NCI-H1694 (cell line): ENCODE measurements around the gene RSL24D1.
"Not testable (repeated sequence)": the region's sequence is repeated elsewhere in the genome, so short reads cannot be mapped to it uniquely, and the experiment has no call there.

ENCODE experiments used
- DNase-seq: peaks from one replicate; lab custom pipeline; 2025; lab: John Stamatoyannopoulos, UW

Gene RSL24D1

GRCh38 chr15:55204464-55204863, 7.7 kb upstream of the RSL24D1 start:
- no peak for DNase-seq

- no peak for DNase-seq
These were observed 5.5 kb upstream of the RSL24D1 start for GRCh38 chr15:55202206-55202605.

DNA sequence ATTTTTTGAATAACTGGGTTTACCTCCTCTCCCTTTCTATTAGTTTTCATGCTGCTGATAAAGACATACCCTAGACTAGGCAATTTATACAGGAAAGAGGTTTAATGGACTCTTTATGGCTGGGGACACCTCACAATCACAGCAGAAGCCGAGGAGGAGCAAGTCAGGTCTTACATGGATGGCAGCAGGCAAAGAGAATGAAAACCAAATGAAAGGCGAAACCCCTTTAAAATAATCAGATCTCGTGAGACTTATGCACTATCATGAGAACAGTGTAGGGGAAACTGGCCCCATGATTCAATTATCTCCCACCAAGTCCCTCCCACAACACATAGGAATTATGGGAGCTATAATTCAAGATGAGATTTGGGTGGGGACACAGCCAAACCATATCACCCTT, 2.0 kb upstream of the RSL24D1 start:
- no peak for DNase-seq

GRCh38 chr15:55197719-55198118, 978 bp upstream of the RSL24D1 start:
- DNase-seq = no peak

- DNase-seq = no peak
These were observed 593 bp upstream of the RSL24D1 start for GRCh38 chr15:55197362-55197705.

- DNase-seq = no peak
These were observed 745 bp downstream of the RSL24D1 start for GRCh38 chr15:55195996-55196395.

GRCh38 chr15:55194256-55194655, 2.5 kb downstream of the RSL24D1 start:
- no peak for DNase-seq

DNA sequence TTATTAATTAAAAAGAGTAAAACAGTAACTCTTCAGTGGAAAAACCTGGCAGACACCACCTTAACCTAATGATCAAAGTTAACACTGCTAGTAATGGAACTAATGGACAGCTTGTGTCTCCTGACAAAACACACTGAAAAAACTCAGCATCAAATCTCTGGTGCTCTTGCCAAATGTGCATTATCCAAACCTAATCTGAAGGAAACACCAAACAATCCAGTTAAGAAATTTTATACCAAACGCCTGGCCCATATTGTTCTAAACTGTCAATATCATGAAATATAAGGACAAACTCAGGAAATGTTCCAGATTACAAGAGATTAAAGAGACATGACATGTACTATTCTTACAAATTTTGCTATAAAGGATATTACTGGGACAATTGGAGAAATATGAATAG, 10.4 kb downstream of the RSL24D1 start:
- no peak for DNase-seq

DNA sequence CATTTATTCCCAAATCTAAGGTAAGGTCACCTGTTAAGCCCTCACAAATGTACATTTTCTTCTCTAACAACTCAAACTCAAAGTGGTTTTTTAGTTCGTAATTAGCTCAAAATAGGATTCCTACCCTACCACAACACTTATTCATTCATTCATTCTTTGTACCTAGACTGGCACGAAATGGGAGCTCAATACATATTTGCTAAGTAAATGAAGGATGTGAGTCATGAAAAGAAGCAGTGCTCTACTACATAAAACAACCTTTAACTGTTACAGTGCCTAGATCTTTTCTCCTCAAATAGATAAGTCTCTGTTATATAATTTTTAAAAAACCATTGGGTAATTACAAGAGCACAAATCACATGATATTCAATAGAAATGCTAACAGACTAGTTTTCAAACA, 13.1 kb downstream of the RSL24D1 start:
- no peak for DNase-seq

GRCh38 chr15:55179141-55179540, 17.6 kb downstream of the RSL24D1 start:
- no peak for DNase-seq

DNA sequence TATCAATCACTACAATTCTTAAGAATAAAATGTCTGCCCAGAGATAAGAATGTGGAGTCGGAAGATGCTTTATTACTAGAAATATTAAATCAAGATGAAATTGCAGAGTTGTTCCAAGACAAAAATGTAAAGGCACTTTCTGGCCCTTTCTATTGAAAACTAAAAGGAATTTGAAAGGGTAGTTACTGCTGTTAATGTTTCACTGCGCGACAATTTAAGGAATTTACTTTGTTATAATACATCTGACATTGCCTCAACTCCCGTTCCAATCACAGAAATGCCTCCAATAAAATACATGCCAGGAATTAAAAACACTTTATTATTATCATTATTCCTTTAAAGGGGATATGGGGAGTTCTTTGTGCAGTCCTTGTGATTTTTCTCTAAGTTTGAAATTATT, 26.4 kb downstream of the RSL24D1 start:
- no peak for DNase-seq

DNA sequence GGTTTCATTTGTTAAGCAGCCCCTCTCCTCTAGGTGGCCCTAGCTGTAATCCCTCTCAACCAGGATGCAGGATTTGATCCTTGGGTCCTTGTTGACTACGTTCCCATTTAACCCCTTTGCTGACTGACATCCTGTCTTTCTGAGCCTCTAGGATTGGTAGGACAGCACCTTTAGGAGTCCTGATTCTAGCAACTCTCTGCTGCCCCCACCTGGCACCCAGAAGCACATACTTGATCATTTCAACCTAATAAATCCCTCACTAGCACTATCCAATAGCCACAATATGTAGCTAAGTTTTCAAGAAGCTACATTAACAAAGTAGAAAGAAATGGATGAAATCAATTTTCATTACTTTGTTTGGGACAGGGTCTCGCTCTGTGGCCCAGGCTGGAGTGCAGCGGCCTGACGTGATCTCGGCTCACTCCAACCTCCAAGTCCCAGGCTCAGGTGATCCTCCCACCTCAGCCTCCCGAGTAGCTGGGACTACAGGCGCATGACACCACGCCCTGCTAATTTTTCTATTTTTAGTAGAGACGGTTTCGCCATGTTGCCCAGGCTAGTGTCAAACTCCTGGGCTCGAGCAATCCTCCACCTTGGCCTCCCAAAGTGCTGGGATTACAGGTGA, 28.3 kb downstream of the RSL24D1 start:
- DNase-seq = peak; percentile 59

DNA sequence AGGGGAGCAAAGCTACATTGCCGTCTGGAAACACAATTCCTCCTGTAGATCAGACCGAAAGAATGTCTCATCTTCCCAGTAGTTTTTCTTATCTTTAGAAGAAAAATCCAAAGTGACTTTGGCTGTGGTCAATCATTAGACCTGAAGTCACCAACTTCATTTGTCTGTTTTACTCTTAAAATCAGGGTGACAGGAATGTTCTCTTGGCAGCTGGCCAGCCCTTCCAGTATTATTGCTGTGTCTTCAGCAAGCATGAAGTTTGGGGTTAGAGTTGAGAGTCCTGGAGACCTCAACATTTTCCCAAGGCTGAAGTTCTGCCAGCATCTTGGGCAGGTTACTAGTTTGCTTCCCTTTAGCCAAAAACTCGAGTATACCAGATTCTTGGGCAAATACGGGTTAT, 32.5 kb downstream of the RSL24D1 start:
- DNase-seq = no peak

DNA sequence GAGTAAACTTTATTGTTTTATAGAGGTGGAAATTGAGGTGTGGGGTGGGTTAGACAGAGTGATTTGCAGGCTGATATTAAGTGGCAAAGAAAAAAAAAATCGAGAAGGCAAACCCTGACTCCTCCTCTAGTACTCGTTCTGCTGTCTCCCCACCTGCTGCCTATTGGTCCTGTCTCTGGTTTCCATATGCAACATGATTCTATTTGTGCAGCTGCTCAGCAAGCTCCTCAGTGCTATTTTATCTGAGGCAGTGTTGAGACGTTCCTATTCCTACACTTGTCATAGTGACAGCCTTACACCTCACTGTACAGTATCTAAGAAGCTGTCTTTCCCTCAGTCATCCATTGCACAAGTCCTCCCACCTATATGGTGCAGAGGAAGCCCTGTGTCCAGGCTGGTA, 45.1 kb downstream of the RSL24D1 start:
- no peak for DNase-seq

DNA sequence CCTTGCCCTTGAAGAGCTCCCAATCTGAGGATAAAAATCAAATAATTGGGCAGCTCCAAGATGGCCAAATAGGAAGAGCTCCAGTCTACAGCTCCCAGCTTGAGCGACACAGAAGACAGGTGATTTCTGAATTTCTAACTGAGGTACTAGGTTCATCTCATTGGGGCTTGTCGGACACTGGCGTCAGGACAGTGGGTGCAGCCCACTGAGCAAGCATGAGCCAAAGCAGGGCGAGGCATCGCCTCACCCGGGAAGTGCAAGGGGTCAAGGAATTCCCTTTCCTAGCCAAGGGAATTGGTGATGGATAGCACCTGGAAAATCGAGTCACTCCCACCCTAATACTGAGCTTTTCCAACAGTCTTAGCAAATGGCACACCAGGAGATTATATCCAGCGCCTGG, 53.6 kb downstream of the RSL24D1 start:
- DNase-seq = not testable (repeated sequence)

DNA sequence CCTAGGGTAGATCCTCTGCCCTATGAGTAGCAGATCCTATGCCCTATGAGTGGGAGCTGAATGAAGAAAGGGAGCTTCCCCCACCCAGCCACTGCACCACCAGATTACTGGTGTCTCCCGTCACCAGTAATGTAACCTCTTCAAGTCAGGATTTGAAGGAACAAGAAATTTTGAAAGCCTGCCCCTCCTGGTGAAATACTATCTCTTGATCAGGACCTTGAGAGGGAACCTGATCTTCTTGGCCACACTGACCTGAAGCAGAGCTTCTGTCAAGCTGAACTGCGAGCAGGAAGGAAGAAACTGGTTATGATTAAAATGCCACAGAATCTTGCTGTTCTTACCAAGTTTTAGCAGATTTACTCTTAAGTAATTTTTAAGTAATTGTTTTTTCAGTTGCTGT, 62.8 kb downstream of the RSL24D1 start:
- no peak for DNase-seq

GRCh38 chr15:55132672-55133071, 64.1 kb downstream of the RSL24D1 start:
- no peak for DNase-seq
